NT2/D1 (cell line): ENCODE results near the gene SV2C.

Experiments
- DNase-seq: peaks from one replicate; pipeline ENCODE4 v3.0.0-alpha.2; 2011; ENCODE audit warnings: low read depth, low spot score
- H3K27me3 ChIP-seq: 2 replicates; pipeline ENCODE4 v1.6.0; 2011; ENCODE audit warnings: mild to moderate bottlenecking; ENCODE audit not compliant: insufficient read length, insufficient read depth
- H3K36me3 ChIP-seq: 2 replicates; pipeline ENCODE4 v1.6.1; 2011; ENCODE audit warnings: mild to moderate bottlenecking, low read length, mixed read lengths; ENCODE audit not compliant: insufficient read depth, insufficient read length
- H3K4me1 ChIP-seq: 2 replicates; pipeline ENCODE4 v1.5.1; 2011; ENCODE audit not compliant: insufficient read depth, insufficient read length
- H3K4me3 ChIP-seq: 2 replicates; pipeline ENCODE4 v1.5.1; 2011; ENCODE audit warnings: low read depth; ENCODE audit not compliant: insufficient read length
- H3K9ac ChIP-seq: 2 replicates; pipeline ENCODE4 v1.6.0; 2011; ENCODE audit warnings: low read depth; ENCODE audit not compliant: insufficient read length
- H3K9me3 ChIP-seq: 2 replicates; pipeline ENCODE4 v1.5.1; 2011; ENCODE audit warnings: mild to moderate bottlenecking, low read length; ENCODE audit not compliant: insufficient read depth
- SUZ12 ChIP-seq: IDR thresholded peaks from 2 replicates; pipeline ENCODE4 v1.6.1; 2011; ENCODE audit not compliant: insufficient read length, insufficient read depth; ENCODE audit errors: extremely low read depth
- YY1 ChIP-seq: IDR thresholded peaks from 2 replicates; pipeline ENCODE4 v1.6.1; 2011; ENCODE audit not compliant: insufficient read length, insufficient read depth
- ZNF274 ChIP-seq: IDR thresholded peaks from 2 replicates; pipeline ENCODE4 v1.6.1; 2011; ENCODE audit warnings: mild to moderate bottlenecking, low read depth, low read length

Gene SV2C

GRCh38 chr5:76397200-76397599 lies 314.0 kb downstream of the SV2C start:
- Histone ChIP-seq H3K9ac (no peak overlapping the region), H3K4me3 (no peak overlapping the region), H3K36me3 (no peaks in the 10 kb centered on the region), H3K4me1 (no peaks in the 10 kb centered on the region), H3K9me3 (no peaks in the 10 kb centered on the region), H3K27me3 (no peaks in the 10 kb centered on the region)
- no peak for DNase-seq
- TF ChIP-seq SUZ12 (no peak), ZNF274 (no peak), YY1 (no peak)

DNA sequence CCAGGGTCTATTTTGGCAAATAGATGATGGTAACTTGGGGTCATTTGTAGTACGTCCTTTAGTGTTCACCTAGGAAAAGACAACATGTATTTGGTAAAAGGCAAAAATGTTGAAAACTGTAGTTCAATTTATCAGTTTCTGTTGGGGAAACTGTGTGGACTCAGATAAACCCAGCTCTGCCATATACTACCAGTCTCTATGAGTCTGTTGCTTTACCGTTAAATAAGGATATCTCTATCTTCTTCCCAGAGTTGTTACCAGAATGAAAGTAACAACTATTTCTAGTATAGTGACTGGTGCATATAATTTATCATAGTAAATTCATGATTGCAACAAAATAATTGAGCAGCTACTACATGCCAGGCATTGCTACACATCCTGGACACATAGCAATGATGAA lies 316.1 kb downstream of the SV2C start:
- H3K4me1 ChIP-seq: peaks cover under 1% of the 10 kb centered on the region
- H3K4me3 ChIP-seq: no peak overlapping the region
- H3K27me3 ChIP-seq: no peaks in the 10 kb centered on the region
- H3K9me3 ChIP-seq: no peaks in the 10 kb centered on the region
- DNase-seq: no peak
- H3K9ac ChIP-seq: no peak overlapping the region
- no peaks in the 10 kb centered on the region for H3K36me3 ChIP-seq
- TF ChIP-seq ZNF274 (no peak), SUZ12 (no peak), YY1 (no peak)

DNA sequence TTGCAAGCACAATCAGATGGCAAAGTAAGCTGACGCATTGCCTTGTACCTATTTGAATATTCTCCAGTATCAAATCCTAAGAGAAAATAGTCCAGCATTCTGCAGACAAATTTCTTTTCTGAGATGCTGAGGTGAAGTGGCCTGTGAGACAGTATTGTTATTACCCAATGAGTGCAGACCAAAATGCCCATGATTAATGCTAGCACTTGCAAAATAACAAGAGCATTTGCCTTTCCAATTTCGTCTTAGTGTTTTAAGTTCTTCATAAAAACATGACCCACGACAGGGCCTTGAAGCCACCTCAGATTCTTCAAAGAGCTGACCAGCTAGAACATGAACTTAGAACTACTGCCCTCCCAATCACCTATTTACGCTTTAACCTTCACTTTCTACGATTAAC lies 317.3 kb downstream of the SV2C start:
- H3K9me3 ChIP-seq: no peaks in the 10 kb centered on the region
- no peak for TF ChIP-seq YY1
- TF ChIP-seq SUZ12: no peak
- no peak for TF ChIP-seq ZNF274
- H3K36me3 ChIP-seq: no peaks in the 10 kb centered on the region
- H3K9ac ChIP-seq: no peak overlapping the region
- H3K27me3 ChIP-seq: no peaks in the 10 kb centered on the region
- H3K4me1 ChIP-seq: peaks cover 4% of the 10 kb centered on the region
- no peak overlapping the region for H3K4me3 ChIP-seq
- no peak for DNase-seq

GRCh38 chr5:76401801-76402250 lies 318.6 kb downstream of the SV2C start:
- H3K4me1 ChIP-seq: peaks cover 4% of the 10 kb centered on the region
- no peak for DNase-seq
- H3K36me3 ChIP-seq: no peaks in the 10 kb centered on the region
- peak overlapping the region; percentile 80 for H3K4me3 ChIP-seq
- H3K9me3 ChIP-seq: no peaks in the 10 kb centered on the region
- H3K27me3 ChIP-seq: no peaks in the 10 kb centered on the region
- no peak for TF ChIP-seq SUZ12
- TF ChIP-seq ZNF274: no peak
- TF ChIP-seq YY1: no peak
- H3K9ac ChIP-seq: no peak overlapping the region

DNA sequence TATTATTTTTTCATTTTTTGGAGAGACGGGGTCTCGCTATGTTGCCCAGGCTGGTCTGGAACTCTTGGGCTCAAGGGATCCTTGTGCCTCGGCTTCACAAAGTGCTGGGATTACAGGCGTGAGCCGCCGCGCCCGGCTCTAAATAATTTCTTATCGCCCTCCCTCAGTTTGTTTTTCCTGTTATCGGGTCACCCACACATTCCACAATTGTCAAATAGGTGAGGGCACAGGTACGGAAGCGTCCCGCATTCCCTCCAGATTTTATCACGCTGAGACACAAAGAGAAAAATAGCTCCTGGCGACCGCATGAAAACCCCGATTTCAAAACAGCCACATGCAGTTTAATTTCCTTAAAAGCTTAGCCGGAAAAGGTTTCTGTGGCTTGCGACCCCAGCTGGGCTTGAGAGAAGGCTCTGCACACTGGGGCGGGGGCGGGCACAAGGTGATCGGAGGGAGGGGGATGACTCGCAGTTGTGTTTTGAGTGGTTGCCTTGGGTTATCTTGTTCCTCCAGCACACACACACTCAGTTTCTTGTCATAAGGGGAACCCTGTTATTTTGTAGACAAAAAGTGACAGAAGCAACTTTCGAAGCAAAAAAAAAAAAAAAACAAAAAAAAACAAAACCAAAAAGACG lies 319.2 kb downstream of the SV2C start:
- no peaks in the 10 kb centered on the region for H3K27me3 ChIP-seq
- peak overlapping the region; percentile 86 for H3K9ac ChIP-seq
- peak overlapping the region; percentile 80 for H3K4me3 ChIP-seq
- TF ChIP-seq SUZ12 (no peak), ZNF274 (no peak), YY1 (no peak)
- no peaks in the 10 kb centered on the region for H3K36me3 ChIP-seq
- no peaks in the 10 kb centered on the region for H3K9me3 ChIP-seq
- H3K4me1 ChIP-seq: peaks cover 4% of the 10 kb centered on the region
- DNase-seq: no peak

DNA sequence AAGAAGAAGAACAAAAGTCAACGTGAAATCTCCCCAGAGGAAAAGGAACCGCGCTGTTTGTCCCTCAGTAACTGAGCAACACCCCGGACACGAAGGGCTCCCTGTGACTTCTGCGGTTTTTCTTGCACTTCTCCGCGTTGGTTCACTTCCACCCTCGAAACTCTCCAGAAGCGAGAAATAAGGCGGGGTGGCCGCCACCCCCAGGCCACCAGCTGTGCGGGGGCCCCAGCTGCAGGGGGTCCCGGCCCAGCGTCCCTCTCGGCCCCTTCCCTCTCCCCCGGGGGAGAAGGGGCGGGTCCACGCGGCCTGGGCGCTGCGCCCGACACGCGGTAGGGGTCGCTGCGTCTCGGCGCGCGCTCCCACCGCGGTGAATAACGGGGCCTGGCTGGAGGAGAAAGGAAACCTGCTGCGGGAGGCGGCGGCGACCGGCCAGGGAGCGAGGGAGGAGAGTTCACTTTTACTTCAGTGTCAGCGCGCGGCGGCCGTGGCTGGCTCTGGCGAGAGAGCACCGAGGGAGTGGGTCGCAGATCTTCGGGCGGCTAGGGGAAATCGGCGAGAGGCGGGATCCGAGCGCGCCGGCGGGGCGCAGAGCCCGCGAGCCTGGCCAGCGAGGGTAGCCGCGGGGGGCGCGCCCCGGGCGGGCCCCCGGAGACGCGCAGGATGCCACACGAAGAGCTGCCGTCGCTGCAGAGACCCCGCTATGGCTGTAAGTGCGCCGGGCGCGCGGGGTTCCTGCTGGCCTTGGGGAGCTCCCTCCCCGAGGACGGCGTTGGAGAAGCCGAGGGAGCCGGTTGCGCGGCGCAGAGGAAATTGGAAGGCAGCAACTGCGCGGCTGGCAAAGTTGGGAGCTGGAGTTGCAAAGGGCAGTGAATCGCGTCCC lies 319.9 kb downstream of the SV2C start, which contains the start of gene IQGAP2:
TSS of gene IQGAP2 (plus strand) at position 400 of the 880 bp plus-strand sequence. CDS start at position 661, 261 bp downstream.
- H3K9ac ChIP-seq: peak within 1 kb of the TSS; percentile 86
- no peaks in the 10 kb centered on the region for H3K27me3 ChIP-seq
- no peak for DNase-seq
- peaks cover 4% of the 10 kb centered on the region for H3K4me1 ChIP-seq
- TF ChIP-seq SUZ12 (no peak), YY1 (no peak), ZNF274 (no peak)
- no peaks in the 10 kb centered on the region for H3K36me3 ChIP-seq
- H3K4me3 ChIP-seq: peak within 1 kb of the TSS; percentile 80
- H3K9me3 ChIP-seq: no peaks in the 10 kb centered on the region
